HEK293T (cell line): ENCODE results near the gene SLC1A6.

Experiments
- CTCF ChIA-PET: fragments of 350-600 bp; formaldehyde crosslinking; extraction: SDS; loops from one replicate; lab custom pipeline; 2021; ENCODE audit warnings: antibody characterized with exemption, inconsistent platforms; lab: Yijun Ruan, JAX
- POLR2A ChIA-PET: fragments of 350-600 bp; formaldehyde crosslinking; extraction: SDS; loops from one replicate; lab custom pipeline; 2020; ENCODE audit warnings: antibody characterized with exemption, inconsistent platforms; lab: Yijun Ruan, JAX
- DNase-seq: peaks from one replicate; pipeline ENCODE4 v3.0.0; 2012; ENCODE audit warnings: mixed read lengths; ENCODE audit errors: extremely low spot score
- ARNT ChIP-seq: fragments of 450-650 bp; IDR thresholded peaks from 2 replicates; pipeline ENCODE4 v1.6.1; 2017; ENCODE audit warnings: mild to moderate bottlenecking
- BHLHE40 ChIP-seq: fragments of 450-650 bp; IDR thresholded peaks from 2 replicates; pipeline ENCODE4 v1.6.1; 2016; ENCODE audit warnings: mild to moderate bottlenecking, moderate library complexity, borderline replicate concordance
- CTBP1 ChIP-seq: fragments of 450-650 bp; IDR thresholded peaks from 2 replicates; pipeline ENCODE4 v1.6.1; 2016; ENCODE audit warnings: borderline replicate concordance
- ELF4 ChIP-seq: fragments of 450-650 bp; IDR thresholded peaks from 2 replicates; pipeline ENCODE4 v1.6.1; 2017; ENCODE audit warnings: antibody characterized with exemption
- FOXA1 ChIP-seq: fragments of 450-650 bp; IDR thresholded peaks from 2 replicates; pipeline ENCODE4 v1.6.1; 2016; ENCODE audit warnings: mild to moderate bottlenecking
- FOXK2 ChIP-seq: fragments of 450-650 bp; IDR thresholded peaks from 2 replicates; pipeline ENCODE4 v1.6.1; 2016; ENCODE audit warnings: mild to moderate bottlenecking
- FOXM1 ChIP-seq: fragments of 450-650 bp; IDR thresholded peaks from 2 replicates; pipeline ENCODE4 v1.6.1; 2017; ENCODE audit warnings: mild to moderate bottlenecking, borderline replicate concordance
- HDGF ChIP-seq: fragments of 450-650 bp; IDR thresholded peaks from 2 replicates; pipeline ENCODE4 v1.6.1; 2017; ENCODE audit warnings: antibody characterized with exemption, borderline replicate concordance
- L3MBTL2 ChIP-seq: fragments of 450-650 bp; conservative IDR thresholded peaks from 2 replicates; pipeline ENCODE4 v1.6.1; 2016; ENCODE audit warnings: mild to moderate bottlenecking
- LEF1 ChIP-seq: fragments of 450-650 bp; IDR thresholded peaks from 2 replicates; pipeline ENCODE4 v1.6.1; 2017; ENCODE audit warnings: mild to moderate bottlenecking, borderline replicate concordance
- NFRKB ChIP-seq: fragments of 450-650 bp; IDR thresholded peaks from 2 replicates; pipeline ENCODE4 v1.6.1; 2016; ENCODE audit warnings: mild to moderate bottlenecking, moderate library complexity
- PKNOX1 ChIP-seq: fragments of 450-650 bp; IDR thresholded peaks from 2 replicates; pipeline ENCODE4 v1.6.1; 2016
- SP1 ChIP-seq: fragments of 450-650 bp; IDR thresholded peaks from 2 replicates; pipeline ENCODE4 v1.6.1; 2017
- SUZ12 ChIP-seq: fragments of 450-650 bp; IDR thresholded peaks from 2 replicates; pipeline ENCODE4 v1.6.1; 2016; ENCODE audit warnings: mild to moderate bottlenecking
- TARDBP ChIP-seq: fragments of 450-650 bp; IDR thresholded peaks from 2 replicates; pipeline ENCODE4 v1.6.1; 2016
- ZNF384 ChIP-seq: fragments of 450-650 bp; IDR thresholded peaks from 2 replicates; pipeline ENCODE4 v1.6.1; 2016

SLC1A6 gene

GRCh38 chr19:14977128-14977527 lies 2.5 kb downstream of the SLC1A6 start:
- ChIA-PET POLR2A (no interaction called here), CTCF (interaction anchor here (0.5 kb wide), 1 partner anchor 108 kb away, joined by 3 read pairs; no protein-coding TSS in a partner anchor)
- no peak for DNase-seq
- TF ChIP-seq NFRKB = no peak
- no peak for TF ChIP-seq SP1
- TF ChIP-seq FOXM1 = no peak
- no peak for TF ChIP-seq FOXA1
- TF ChIP-seq BHLHE40 = no peak
- no peak for TF ChIP-seq TARDBP
- no peak for TF ChIP-seq SUZ12
- TF ChIP-seq CTBP1 = no peak
- no peak for TF ChIP-seq ARNT
- TF ChIP-seq L3MBTL2 = no peak
- TF ChIP-seq FOXK2 = no peak
- TF ChIP-seq ZNF384 = no peak
- no peak for TF ChIP-seq LEF1

GRCh38 chr19:14974488-14974887 lies 5.2 kb downstream of the SLC1A6 start:
- POLR2A ChIA-PET = no interaction called here
- DNase-seq = no peak
- CTCF ChIA-PET = no interaction called here
- TF ChIP-seq PKNOX1 (no peak), FOXA1 (no peak), FOXM1 (no peak), CTBP1 (no peak), ELF4 (no peak), SUZ12 (no peak), SP1 (no peak), FOXK2 (no peak), LEF1 (no peak), BHLHE40 (no peak), ARNT (no peak), ZNF384 (no peak)

- ChIA-PET POLR2A (no interaction called here), CTCF (no interaction called here)
- TF ChIP-seq TARDBP (no peak), ARNT (no peak), ELF4 (no peak), CTBP1 (no peak), BHLHE40 (no peak), SP1 (no peak), L3MBTL2 (no peak), ZNF384 (no peak), FOXM1 (no peak), FOXK2 (no peak), PKNOX1 (no peak), HDGF (no peak), LEF1 (no peak)
- DNase-seq = no peak
These were observed 7.0 kb downstream of the SLC1A6 start for GRCh38 chr19:14972676-14973075.

- CTCF ChIA-PET = no interaction called here
- TF ChIP-seq FOXK2 (no peak), ELF4 (no peak), TARDBP (no peak), SUZ12 (no peak), ARNT (no peak), L3MBTL2 (no peak), SP1 (no peak), CTBP1 (no peak), FOXM1 (no peak), BHLHE40 (no peak), HDGF (no peak), PKNOX1 (no peak), FOXA1 (no peak), NFRKB (no peak), ZNF384 (no peak), LEF1 (no peak)
- POLR2A ChIA-PET = no interaction called here
- DNase-seq = no peak
These were observed 8.2 kb downstream of the SLC1A6 start for GRCh38 chr19:14971474-14971873.

- no peak for TF ChIP-seq FOXK2
- DNase-seq = no peak
- ChIA-PET CTCF (no interaction called here), POLR2A (no interaction called here)
These were observed 11.4 kb downstream of the SLC1A6 start for GRCh38 chr19:14968247-14968646.

GRCh38 chr19:14961956-14962685 lies 17.5 kb downstream of the SLC1A6 start:
- POLR2A ChIA-PET = no interaction called here
- CTCF ChIA-PET = no interaction called here
- no peak for TF ChIP-seq PKNOX1
- TF ChIP-seq SP1 = no peak
- no peak for TF ChIP-seq LEF1
- no peak for TF ChIP-seq BHLHE40
- TF ChIP-seq FOXM1 = no peak
- no peak for TF ChIP-seq TARDBP
- TF ChIP-seq HDGF = no peak
- no peak for TF ChIP-seq ELF4
- no peak for TF ChIP-seq FOXA1
- no peak for TF ChIP-seq ZNF384
- no peak for TF ChIP-seq NFRKB
- no peak for TF ChIP-seq ARNT
- no peak for TF ChIP-seq FOXK2
- no peak for TF ChIP-seq CTBP1
- no peak for TF ChIP-seq L3MBTL2
- no peak for TF ChIP-seq SUZ12
- no peak for DNase-seq
